Tibial nerve (tissue), 3 donors: ENCODE measurements around the gene SLC27A2.

ENCODE experiments used
- CTCF ChIP-seq, 5 experiments: fragments of 200-600 bp in 3 of 5; fragments of 450-650 bp in 2 of 5; sonication (generic) in 3 of 5; IDR thresholded peaks; one replicate each; pipeline ENCODE4 v1.5.1; 2016 to 2019; ENCODE audit warnings: antibody characterized with exemption in 5 of 5, mild to moderate bottlenecking in 3 of 5, moderate library complexity in 2 of 5
- POLR2A ChIP-seq, 2 donors: fragments of 450-650 bp; IDR thresholded peaks; one replicate each; pipeline ENCODE4 v1.6.1; 2017; ENCODE audit warnings: antibody characterized with exemption in 2 of 2, mild to moderate bottlenecking in 2 of 2, moderate library complexity in 2 of 2

- no peak for TF ChIP-seq POLR2A (IDR thresholded peaks at IDR 0.05)
- no peak for TF ChIP-seq CTCF (IDR thresholded peaks at IDR 0.05)
These were observed 45.1 kb downstream of the SLC27A2 start for GRCh38 chr15:50227076-50227475.
